Erythroblast (primary cell): ENCODE data around the gene AGTPBP1.
"Not testable (repeated sequence)": the region's sequence is repeated elsewhere in the genome, so short reads cannot be mapped to it uniquely, and the experiment has no call there.

ENCODE experiments used
- GATA1 ChIP-seq: IDR thresholded peaks from 2 replicates; pipeline ENCODE4 v1.6.1; 2011; ENCODE audit warnings: low read depth, mild to moderate bottlenecking, control low read depth, low read length, moderate library complexity
- POLR2A ChIP-seq: IDR thresholded peaks from 2 replicates; pipeline ENCODE4 v1.6.1; 2011; ENCODE audit warnings: mild to moderate bottlenecking, low read length

- TF ChIP-seq POLR2A, GATA1: not testable (repeated sequence)
These were observed 32.1 kb upstream of the AGTPBP1 start for GRCh38 chr9:85773844-85774243.
